Pancreas (tissue), 10 donors: Measurements from ENCODE around the gene SLC35E1. TPM values are rescaled to one million over a fixed set of nuclear protein-coding genes. Genes with fewer than 3 reads are reported as not detected.

ENCODE experiments used
- ATAC-seq, 4 donors: fragments of 200-7000 bp; cut with Tn5 transposase; one replicate each; pipeline versions ENCODE4 v1.8.0 to v1.9.1; 2020; ENCODE audit warnings: mild to moderate bottlenecking in 4 of 4, moderate library complexity in 4 of 4
- DNase-seq, 6 donors: peaks; one replicate each; pipeline ENCODE4 v3.0.0-alpha.2; 2020
- FAIRE-seq: peaks from 2 replicates; lab custom pipeline; 2012; peaks lifted over from hg19 to GRCh38; lab: Jason Lieb, UNC
- H3K27ac ChIP-seq, 4 donors: fragments of 200-600 bp; sonication (generic); 1 replicate in 3 of 4; 2 replicates in 1 of 4; pipeline versions ENCODE4 v1.5.0 to v1.8.0; 2020
- H3K27me3 ChIP-seq, 4 donors: fragments of 200-600 bp; one replicate each; pipeline ENCODE4 v1.8.0; 2021
- H3K36me3 ChIP-seq, 3 donors: fragments of 200-600 bp; sonication (generic) in 1 of 3; one replicate each; pipeline versions ENCODE4 v1.5.0 to v1.8.0; 2020 to 2021
- H3K4me1 ChIP-seq, 3 donors: fragments of 200-600 bp; one replicate each; pipeline ENCODE4 v1.8.0; 2021
- H3K4me3 ChIP-seq, 4 donors: fragments of 200-600 bp; sonication (generic) in 2 of 4; one replicate each; pipeline versions ENCODE4 v1.5.0 to v1.8.0; 2020 to 2021
- H3K9me3 ChIP-seq, 4 donors: fragments of 200-600 bp; one replicate each; pipeline ENCODE4 v1.8.0; 2021
- CTCF ChIP-seq, 4 donors: fragments of 200-600 bp; sonication (generic) in 3 of 4; IDR thresholded peaks; one replicate each; pipeline versions ENCODE4 v1.5.0 to v1.8.0; 2021; ENCODE audit warnings: antibody characterized with exemption in 4 of 4
- WGBS, 2 donors: extraction: QIAGEN DNeasy Blood & Tissue Kit; methylation state at CpG; one replicate each; pipeline ENCODE4 v1.1.7; 2013; 5-methylcytosine and 5-hydroxymethylcytosine counted together
- intact Hi-C, 3 donors: fragments of 100-400 bp; cut with DNase I; formaldehyde crosslinking; loops; one replicate each; pipeline versions ENCODE4 v1.11.1 to v1.14.2; 2022
- polyA plus RNA-seq, 2 donors: library from polyadenylated mRNA; stranded (reverse); fragments of 200-250 nt; gene quantifications; one replicate each; pipeline ENCODE4 v1.2.3, GENCODE V29; 2013
- total RNA-seq, 6 donors: library from RNA; stranded (reverse); fragmentation: NEBNext Ultra II Directional in 4 of 6; extraction: Animal tissue kit (Norgen Biotek cat#: 25700) in 4 of 6; gene quantifications; one replicate each; pipeline versions ENCODE4 v1.2.1 to v1.2.4, GENCODE V29; 2021 to 2023
- donor health status: healthy with polysubstance abuse.
- donor health status: DM: no; HTN: no; CAD: no; lungs with moderate emphysema.
- donor health status: DM: no; HTN: no; CAD: no.
- donor health status: control.
- donor health status: control.
- donor health status: Bipolar disorder and iron deficiency.
- donor health status: DM: yes; HTN: yes; CAD: no.
- donor health status: DM: no; HTN: no; CAD: no.
- donor health status: DM: no; HTN: no; CAD: no.
- donor health status: DM: yes; HTN: yes; CAD: no.

The SLC35E1 gene
- total and polyA plus RNA-seq, 8 donors = 22.9 to 42.1 (median 34.0) TPM

- intact Hi-C loops = loop anchor here in 2 of 3 donors (10.0 kb wide), 1 partner anchor 45 kb away; the partner anchor contains the start of gene MED26 (in 2 of the 2)
- no peak overlapping the region for H3K4me3 ChIP-seq
- peaks cover 14 to 32% (median 15%) of the 10 kb centered on the region in 3 donors for H3K4me1 ChIP-seq
- no peak for FAIRE-seq
- ATAC-seq = no peak
- H3K27ac ChIP-seq = no peak overlapping the region
- H3K36me3 ChIP-seq = peaks cover 0 to 16% (median 5%) of the 10 kb centered on the region in 3 donors
- WGBS, 2 donors = 84 to 88% methylated on average over 4 of the region's 4 CpGs
- no peaks in the 10 kb centered on the region for H3K27me3 ChIP-seq
- TF ChIP-seq CTCF (IDR thresholded peaks at IDR 0.05) = no peak
- no peaks in the 10 kb centered on the region for H3K9me3 ChIP-seq
- no peak for DNase-seq
Observed at GRCh38 chr19:16579381-16579780, 7.2 kb upstream of the SLC35E1 start.

- DNase-seq (no peak), ATAC-seq (no peak), FAIRE-seq (no peak)
- H3K36me3 ChIP-seq = peaks cover 0 to 16% (median 5%) of the 10 kb centered on the region in 3 donors
- no peak for TF ChIP-seq CTCF (IDR thresholded peaks at IDR 0.05)
- peaks cover 19 to 33% (median 26%) of the 10 kb centered on the region in 3 donors for H3K4me1 ChIP-seq
- no peaks in the 10 kb centered on the region for H3K27me3 ChIP-seq
- no peak overlapping the region for H3K27ac ChIP-seq
- no peak overlapping the region for H3K4me3 ChIP-seq
- H3K9me3 ChIP-seq = no peaks in the 10 kb centered on the region
- 85 to 87% methylated on average over 17 of the region's 17 CpGs for WGBS, 2 donors
- intact Hi-C loops = loop anchor here in 2 of 3 donors (10.0 kb wide), 1 partner anchor 47 kb away; the partner anchor contains the start of gene MED26 (in 2 of the 2)
Observed at GRCh38 chr19:16577531-16577985, 5.3 kb upstream of the SLC35E1 start.

- Histone ChIP-seq H3K36me3 (peaks cover 0 to 16% (median 5%) of the 10 kb centered on the region in 3 donors), H3K4me3 (no peak overlapping the region), H3K4me1 (peaks cover 17 to 28% (median 22%) of the 10 kb centered on the region in 3 donors), H3K27me3 (no peaks in the 10 kb centered on the region), H3K27ac (no peak overlapping the region), H3K9me3 (no peaks in the 10 kb centered on the region)
- no peak for FAIRE-seq
- ATAC-seq = no peak
- intact Hi-C loops = loop anchor here in 2 of 3 donors (10.0 kb wide), 1 partner anchor 48 kb away; the partner anchor contains the start of gene MED26 (in 2 of the 2)
- DNase-seq = no peak
- 90 to 93% methylated on average over 48 to 52 of the region's 52 CpGs for WGBS, 2 donors
- TF ChIP-seq CTCF (IDR thresholded peaks at IDR 0.05) = no peak
Observed at GRCh38 chr19:16576690-16577530, 4.7 kb upstream of the SLC35E1 start.

GRCh38 chr19:16575861-16576689, 3.9 kb upstream of the SLC35E1 start:
- FAIRE-seq (no peak), DNase-seq (no peak), ATAC-seq (no peak)
- Histone ChIP-seq H3K9me3 (no peaks in the 10 kb centered on the region), H3K27ac (no peak overlapping the region), H3K36me3 (peaks cover 0 to 16% (median 5%) of the 10 kb centered on the region in 3 donors), H3K4me1 (peaks cover 10 to 24% (median 17%) of the 10 kb centered on the region in 3 donors), H3K4me3 (no peak overlapping the region), H3K27me3 (no peaks in the 10 kb centered on the region)
- TF ChIP-seq CTCF (IDR thresholded peaks at IDR 0.05) = no peak
- intact Hi-C loops = loop anchor here in 2 of 3 donors (10.0 kb wide), 1 partner anchor 49 kb away; the partner anchor contains the start of gene MED26 (in 2 of the 2)
- WGBS, 2 donors = 85 to 87% methylated on average over 48 of the region's 48 CpGs
